ENCODE data around the gene MAN2B1. TPM values are rescaled to one million over a fixed set of nuclear protein-coding genes. Genes with fewer than 3 reads are reported as not detected.

Gene MAN2B1
- total and polyA plus RNA-seq, 2 of the 13 experiments (the other 11 are each of a cell fraction or from before 2014, with no cell fraction given), result 23.6 to 23.8 TPM

DNA sequence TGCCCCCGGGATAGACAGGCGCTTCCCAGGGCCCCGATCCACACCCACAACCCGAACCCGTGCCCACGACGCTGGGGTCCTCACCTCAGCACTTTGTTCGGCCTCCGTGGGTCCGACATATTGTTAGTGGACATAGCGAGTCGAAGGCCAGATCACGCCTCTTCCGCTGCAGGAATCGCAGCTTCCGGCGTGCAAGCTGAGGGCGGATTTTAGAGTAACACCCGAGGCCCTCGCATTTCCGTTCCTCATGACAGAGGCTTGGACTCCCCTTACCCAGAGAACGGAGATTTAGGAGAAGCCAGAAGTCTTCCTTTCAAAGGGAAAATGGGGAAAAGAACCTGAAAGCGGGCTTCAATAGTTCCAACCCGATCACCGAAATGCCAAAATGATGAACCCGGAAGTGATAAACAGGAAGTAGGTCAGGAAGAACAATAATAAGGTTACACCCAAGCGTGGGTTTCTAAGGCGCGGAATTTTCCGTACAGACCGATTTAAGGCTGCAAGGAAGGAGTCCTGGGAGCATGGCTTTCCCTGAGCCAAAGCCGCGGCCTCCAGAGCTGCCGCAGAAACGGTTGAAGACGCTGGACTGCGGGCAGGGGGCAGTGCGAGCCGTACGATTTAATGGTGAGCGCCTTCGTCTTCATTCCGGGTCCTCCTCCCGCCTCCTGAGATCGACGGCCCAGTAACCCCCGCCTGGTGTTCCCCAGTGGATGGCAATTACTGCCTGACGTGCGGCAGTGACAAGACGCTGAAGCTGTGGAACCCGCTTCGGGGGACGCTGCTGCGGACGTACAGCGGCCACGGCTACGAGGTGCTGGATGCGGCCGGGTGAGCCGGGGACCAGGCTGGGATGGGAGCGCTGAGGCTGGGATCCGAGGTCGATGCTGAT is 3.0 kb upstream of the MAN2B1 start (continued):
- TF ChIP-seq, protein P1, sequence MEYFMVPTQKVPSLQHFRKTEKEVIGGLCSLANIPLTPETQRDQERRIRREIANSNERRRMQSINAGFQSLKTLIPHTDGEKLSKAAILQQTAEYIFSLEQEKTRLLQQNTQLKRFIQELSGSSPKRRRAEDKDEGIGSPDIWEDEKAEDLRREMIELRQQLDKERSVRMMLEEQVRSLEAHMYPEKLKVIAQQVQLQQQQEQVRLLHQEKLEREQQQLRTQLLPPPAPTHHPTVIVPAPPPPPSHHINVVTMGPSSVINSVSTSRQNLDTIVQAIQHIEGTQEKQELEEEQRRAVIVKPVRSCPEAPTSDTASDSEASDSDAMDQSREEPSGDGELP (IDR thresholded peaks at IDR 0.05; ENCODE audit: borderline replicate concordance, low read depth), result peak; percentile 26; the same call in 1 of the 2 replicates
- TF ChIP-seq ZNF33A (CRISPR knock-in tag; IDR thresholded peaks at IDR 0.05; ENCODE audit: borderline replicate concordance), result no peak
- TF ChIP-seq POLR2G (IDR thresholded peaks at IDR 0.05; ENCODE audit: low read depth, low read length), result peak; percentile 85
- no peak for TF ChIP-seq ZNF335 (CRISPR knock-in tag; IDR thresholded peaks at IDR 0.05)
- TF ChIP-seq ARNT2 (CRISPR knock-in tag; IDR thresholded peaks at IDR 0.05; ENCODE audit: low read depth), result peak; percentile 57; the same call in 1 of the 2 replicates
- TF ChIP-seq, protein P2, sequence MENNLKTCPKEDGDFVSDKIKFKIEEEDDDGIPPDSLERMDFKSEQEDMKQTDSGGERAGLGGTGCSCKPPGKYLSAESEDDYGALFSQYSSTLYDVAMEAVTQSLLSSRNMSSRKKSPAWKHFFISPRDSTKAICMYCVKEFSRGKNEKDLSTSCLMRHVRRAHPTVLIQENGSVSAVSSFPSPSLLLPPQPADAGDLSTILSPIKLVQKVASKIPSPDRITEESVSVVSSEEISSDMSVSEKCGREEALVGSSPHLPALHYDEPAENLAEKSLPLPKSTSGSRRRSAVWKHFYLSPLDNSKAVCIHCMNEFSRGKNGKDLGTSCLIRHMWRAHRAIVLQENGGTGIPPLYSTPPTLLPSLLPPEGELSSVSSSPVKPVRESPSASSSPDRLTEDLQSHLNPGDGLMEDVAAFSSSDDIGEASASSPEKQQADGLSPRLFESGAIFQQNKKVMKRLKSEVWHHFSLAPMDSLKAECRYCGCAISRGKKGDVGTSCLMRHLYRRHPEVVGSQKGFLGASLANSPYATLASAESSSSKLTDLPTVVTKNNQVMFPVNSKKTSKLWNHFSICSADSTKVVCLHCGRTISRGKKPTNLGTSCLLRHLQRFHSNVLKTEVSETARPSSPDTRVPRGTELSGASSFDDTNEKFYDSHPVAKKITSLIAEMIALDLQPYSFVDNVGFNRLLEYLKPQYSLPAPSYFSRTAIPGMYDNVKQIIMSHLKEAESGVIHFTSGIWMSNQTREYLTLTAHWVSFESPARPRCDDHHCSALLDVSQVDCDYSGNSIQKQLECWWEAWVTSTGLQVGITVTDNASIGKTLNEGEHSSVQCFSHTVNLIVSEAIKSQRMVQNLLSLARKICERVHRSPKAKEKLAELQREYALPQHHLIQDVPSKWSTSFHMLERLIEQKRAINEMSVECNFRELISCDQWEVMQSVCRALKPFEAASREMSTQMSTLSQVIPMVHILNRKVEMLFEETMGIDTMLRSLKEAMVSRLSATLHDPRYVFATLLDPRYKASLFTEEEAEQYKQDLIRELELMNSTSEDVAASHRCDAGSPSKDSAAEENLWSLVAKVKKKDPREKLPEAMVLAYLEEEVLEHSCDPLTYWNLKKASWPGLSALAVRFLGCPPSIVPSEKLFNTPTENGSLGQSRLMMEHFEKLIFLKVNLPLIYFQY (CRISPR knock-in tag; IDR thresholded peaks at IDR 0.05; ENCODE audit: borderline replicate concordance), result peak; percentile 56; the same call in 1 of the 2 replicates
- TF ChIP-seq, protein P3, sequence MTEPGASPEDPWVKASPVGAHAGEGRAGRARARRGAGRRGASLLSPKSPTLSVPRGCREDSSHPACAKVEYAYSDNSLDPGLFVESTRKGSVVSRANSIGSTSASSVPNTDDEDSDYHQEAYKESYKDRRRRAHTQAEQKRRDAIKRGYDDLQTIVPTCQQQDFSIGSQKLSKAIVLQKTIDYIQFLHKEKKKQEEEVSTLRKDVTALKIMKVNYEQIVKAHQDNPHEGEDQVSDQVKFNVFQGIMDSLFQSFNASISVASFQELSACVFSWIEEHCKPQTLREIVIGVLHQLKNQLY (CRISPR knock-in tag; IDR thresholded peaks at IDR 0.05), result no peak
- 0 out of 2 replicates have a peak, but pooled peaks have one; percentile 20 for TF ChIP-seq ZIK1 (CRISPR knock-in tag; IDR thresholded peaks at IDR 0.05; ENCODE audit: borderline replicate concordance, low read depth)
- TF ChIP-seq, protein P4, sequence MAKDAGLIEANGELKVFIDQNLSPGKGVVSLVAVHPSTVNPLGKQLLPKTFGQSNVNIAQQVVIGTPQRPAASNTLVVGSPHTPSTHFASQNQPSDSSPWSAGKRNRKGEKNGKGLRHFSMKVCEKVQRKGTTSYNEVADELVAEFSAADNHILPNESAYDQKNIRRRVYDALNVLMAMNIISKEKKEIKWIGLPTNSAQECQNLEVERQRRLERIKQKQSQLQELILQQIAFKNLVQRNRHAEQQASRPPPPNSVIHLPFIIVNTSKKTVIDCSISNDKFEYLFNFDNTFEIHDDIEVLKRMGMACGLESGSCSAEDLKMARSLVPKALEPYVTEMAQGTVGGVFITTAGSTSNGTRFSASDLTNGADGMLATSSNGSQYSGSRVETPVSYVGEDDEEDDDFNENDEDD (CRISPR knock-in tag; IDR thresholded peaks at IDR 0.05; ENCODE audit: borderline replicate concordance), result no peak; the same call in 1 of the 2 replicates
- TF ChIP-seq NBN (conservative IDR thresholded peaks at IDR 0.05), result no peak
- TF ChIP-seq, protein P5, sequence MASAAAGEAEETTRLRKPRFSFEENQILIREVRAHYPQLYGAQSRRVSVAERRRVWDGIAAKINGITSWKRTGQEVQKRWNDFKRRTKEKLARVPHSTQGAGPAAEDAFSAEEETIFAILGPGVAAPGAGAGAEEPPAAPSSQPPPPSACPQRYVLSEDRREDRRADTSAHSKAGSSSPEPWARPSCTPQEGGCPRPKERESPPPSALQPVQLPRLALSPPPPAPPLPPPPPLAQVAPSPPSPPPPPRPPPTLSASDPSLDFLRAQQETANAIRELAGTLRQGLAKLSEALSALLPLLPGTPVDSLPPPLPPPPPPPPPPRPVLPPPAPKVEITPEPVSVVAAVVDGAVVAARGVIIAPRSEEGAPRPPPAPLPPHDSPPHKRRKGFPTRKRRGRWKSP (CRISPR knock-in tag; IDR thresholded peaks at IDR 0.05), result no peak; the same call in 1 of the 2 replicates
- peak; percentile 71; the same call in 1 of the 2 replicates for TF ChIP-seq NCOR1 (IDR thresholded peaks at IDR 0.05; ENCODE audit: borderline replicate concordance, low read length)
- TF ChIP-seq CBX5 (CRISPR knock-in tag; IDR thresholded peaks at IDR 0.05; ENCODE audit: borderline replicate concordance), result no peak; the same call in 1 of the 2 replicates
- TF ChIP-seq KLF12 (CRISPR knock-in tag; IDR thresholded peaks at IDR 0.05; ENCODE audit: borderline replicate concordance), result 0 out of 2 replicates have a peak, but pooled peaks have one; percentile 78
- no peak for TF ChIP-seq ZNF550 (CRISPR knock-in tag; IDR thresholded peaks at IDR 0.05; ENCODE audit: borderline replicate concordance)
- peak; percentile 81; the same call in 1 of the 2 replicates for TF ChIP-seq POGZ (CRISPR knock-in tag; IDR thresholded peaks at IDR 0.05)
- peak; percentile 56; the same call in 1 of the 2 replicates for TF ChIP-seq SMAD3 (CRISPR knock-in tag; IDR thresholded peaks at IDR 0.05)

Data from HepG2 (cell line).